ENCODE measurements around the gene BCAS1.

Gene BCAS1

DNA sequence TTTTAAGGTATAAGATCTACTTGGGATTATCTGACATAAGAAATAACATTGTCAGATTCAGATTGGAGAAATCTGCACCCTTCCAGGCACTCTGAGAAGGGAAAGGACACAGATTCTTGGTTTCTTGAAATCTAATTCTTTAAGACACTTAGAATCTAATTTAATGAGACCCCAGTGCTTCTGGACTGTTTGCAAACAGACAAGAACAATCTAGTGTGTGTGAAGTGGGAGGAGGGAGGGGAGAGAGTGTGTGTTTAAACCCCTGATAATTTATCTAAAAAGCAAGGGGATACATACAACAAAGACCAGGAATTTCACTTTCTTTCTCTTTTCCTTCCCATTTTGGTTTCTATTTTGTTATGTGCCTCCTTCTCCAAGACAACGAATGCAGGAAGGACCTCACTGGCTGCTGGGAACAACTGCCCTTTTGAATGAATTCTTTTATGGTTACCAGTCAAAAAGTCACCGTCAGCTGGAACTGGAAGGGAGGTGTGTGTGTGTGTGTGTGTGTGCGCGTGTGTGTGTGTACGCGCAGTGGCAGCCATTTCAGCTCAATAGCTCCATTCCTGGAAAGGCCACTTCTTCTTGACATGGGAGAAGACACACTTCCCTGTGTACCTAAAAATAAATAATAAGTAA is 129.4 kb downstream of the BCAS1 start:
- no peak for DNase-seq (ENCODE audit: low read depth)
- TF ChIP-seq, protein P1, sequence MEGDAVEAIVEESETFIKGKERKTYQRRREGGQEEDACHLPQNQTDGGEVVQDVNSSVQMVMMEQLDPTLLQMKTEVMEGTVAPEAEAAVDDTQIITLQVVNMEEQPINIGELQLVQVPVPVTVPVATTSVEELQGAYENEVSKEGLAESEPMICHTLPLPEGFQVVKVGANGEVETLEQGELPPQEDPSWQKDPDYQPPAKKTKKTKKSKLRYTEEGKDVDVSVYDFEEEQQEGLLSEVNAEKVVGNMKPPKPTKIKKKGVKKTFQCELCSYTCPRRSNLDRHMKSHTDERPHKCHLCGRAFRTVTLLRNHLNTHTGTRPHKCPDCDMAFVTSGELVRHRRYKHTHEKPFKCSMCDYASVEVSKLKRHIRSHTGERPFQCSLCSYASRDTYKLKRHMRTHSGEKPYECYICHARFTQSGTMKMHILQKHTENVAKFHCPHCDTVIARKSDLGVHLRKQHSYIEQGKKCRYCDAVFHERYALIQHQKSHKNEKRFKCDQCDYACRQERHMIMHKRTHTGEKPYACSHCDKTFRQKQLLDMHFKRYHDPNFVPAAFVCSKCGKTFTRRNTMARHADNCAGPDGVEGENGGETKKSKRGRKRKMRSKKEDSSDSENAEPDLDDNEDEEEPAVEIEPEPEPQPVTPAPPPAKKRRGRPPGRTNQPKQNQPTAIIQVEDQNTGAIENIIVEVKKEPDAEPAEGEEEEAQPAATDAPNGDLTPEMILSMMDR (IDR thresholded peaks at IDR 0.05; ENCODE audit: control insufficient read depth, extremely low read depth, insufficient read depth) = no peak
- H3K4me3 ChIP-seq (ENCODE audit: low read depth, low read length) = no peak overlapping the region

DNA sequence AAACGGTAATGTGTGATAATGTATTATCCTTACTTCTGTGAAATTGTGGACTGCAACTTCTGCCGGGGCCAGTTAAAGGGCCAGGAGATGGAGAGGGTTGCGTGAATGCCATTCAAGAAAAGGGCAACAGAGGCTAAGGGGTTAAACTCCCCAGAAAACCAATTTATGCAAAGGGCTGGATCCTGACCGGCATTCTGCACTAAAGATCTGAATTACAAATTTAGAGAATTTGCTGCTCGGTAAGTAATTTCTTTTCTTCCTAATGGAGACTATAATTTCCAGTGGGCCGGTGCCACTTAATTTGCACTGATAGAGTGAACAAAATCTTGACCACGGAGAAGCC is 130.1 kb downstream of the BCAS1 start:
- no peak overlapping the region for H3K4me3 ChIP-seq (ENCODE audit: low read depth, low read length)
- TF ChIP-seq, protein P1 (IDR thresholded peaks at IDR 0.05; ENCODE audit: control insufficient read depth, extremely low read depth, insufficient read depth) = no peak
- no peak for DNase-seq (ENCODE audit: low read depth)

DNA sequence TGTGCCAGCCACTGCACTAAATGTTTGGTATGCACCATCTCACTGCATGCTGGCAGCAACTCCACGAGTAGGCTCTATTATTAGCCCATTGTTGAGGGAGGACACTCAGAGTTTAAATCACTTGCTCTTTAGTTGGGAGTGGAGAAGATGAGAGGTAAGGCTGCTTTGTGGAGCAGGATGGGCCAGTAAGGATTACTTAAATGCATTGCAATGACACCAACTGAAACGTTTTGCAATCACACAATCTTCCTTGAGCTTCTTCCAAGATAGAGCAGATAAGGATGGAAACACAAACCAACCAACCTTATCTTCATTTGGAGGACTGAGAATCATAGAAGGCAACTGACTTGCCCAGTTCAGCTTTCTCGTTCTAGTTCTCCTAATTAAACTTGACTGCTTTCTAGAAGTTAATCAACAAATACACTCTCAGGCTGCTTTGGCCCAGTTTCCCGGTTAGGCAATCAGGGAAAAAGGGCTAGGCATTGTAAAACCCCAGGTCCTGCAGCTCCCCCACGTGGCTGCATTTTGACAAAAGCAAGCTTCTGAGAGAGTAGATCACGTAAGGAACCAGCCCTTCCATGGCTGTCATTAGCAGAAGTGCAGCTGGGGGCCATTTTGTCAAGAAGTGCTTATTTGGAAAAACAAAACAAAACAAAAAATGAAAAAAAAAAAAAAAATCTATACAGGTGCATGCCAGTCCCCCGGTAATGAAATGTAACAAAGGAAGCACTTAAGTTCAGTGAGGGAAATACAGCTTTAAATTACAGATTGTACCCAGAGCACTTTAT is 130.6 kb downstream of the BCAS1 start:
- peak; percentile 92 for DNase-seq (ENCODE audit: low read depth)
- H3K4me3 ChIP-seq (ENCODE audit: low read depth, low read length) = no peak overlapping the region
- TF ChIP-seq, protein P1 (IDR thresholded peaks at IDR 0.05; ENCODE audit: control insufficient read depth, extremely low read depth, insufficient read depth) = peak; percentile 82

DNA sequence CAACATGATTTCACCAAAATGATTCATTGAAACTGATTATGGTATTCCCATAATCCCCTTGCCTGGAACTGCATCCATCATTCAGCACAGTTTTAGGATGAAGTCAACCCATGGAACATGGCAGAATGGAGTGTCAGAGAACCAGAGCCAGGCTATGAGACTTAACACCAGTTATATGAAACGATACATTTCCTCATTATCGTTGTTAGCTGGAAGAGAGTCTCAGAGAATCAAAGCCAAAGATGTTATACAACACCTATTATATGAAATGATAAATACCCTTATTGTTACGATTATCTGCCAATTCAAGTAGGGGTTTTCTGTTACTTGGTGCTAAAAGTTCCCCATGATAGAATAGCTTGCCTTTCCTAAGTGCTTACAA is 131.2 kb downstream of the BCAS1 start:
- H3K4me3 ChIP-seq (ENCODE audit: low read depth, low read length) = no peak overlapping the region
- TF ChIP-seq, protein P1 (IDR thresholded peaks at IDR 0.05; ENCODE audit: control insufficient read depth, extremely low read depth, insufficient read depth) = no peak
- DNase-seq (ENCODE audit: low read depth) = no peak

DNA sequence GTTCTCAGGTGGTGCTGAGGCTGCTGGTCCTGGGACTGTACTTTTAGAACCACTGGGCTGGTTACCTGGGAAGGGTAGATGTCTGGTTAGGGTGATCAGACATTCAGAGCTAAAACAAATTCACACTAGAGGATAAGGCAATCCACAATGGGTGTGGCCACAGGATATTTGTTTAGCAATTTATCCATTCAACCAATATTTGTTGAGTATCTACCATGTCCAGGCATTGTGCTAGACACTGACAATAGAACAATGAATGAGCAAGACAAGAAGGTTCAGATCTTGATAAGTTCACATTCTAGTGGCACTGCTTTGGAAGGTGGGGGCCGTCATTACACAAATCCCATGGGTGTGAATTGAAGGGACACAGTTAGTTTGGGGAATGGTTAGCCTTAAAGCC is 131.7 kb downstream of the BCAS1 start:
- H3K4me3 ChIP-seq (ENCODE audit: low read depth, low read length) = no peak overlapping the region
- TF ChIP-seq, protein P1 (IDR thresholded peaks at IDR 0.05; ENCODE audit: control insufficient read depth, extremely low read depth, insufficient read depth) = no peak
- DNase-seq (ENCODE audit: low read depth) = no peak

DNA sequence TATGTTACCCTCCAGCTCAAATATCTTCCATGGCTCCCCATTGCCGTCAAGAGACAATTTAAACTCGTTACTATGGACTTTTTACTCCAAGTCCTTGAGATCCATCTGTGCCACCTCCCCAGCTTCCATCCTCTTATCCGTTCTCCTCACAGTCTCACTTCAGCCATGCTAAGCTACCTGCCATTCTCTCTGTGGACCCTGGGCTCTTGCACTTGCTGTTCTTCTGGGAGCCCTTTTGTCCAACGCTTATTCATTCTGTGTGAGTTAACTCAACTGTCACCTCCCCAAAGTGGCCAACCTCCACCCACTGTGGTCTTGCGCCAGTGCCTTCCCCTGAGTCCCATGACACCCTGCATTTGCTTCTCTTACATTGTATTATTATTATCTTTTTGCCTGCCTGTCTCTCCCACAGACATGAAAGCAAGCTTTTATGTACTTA is 132.4 kb downstream of the BCAS1 start:
- no peak overlapping the region for H3K4me3 ChIP-seq (ENCODE audit: low read depth, low read length)
- no peak for DNase-seq (ENCODE audit: low read depth)
- TF ChIP-seq, protein P1 (IDR thresholded peaks at IDR 0.05; ENCODE audit: control insufficient read depth, extremely low read depth, insufficient read depth) = no peak
